Activated CD4-positive, CD25-positive, alpha-beta regulatory T cell treated with anti-CD3 and anti-CD28 coated beads, Interleukin-2, amount 50 U/mL, for 72 hours (primary cell): ENCODE results near the gene CHKA.
A peak's percentile ranks its signal among the peaks of the same experiment; 100 is the strongest.

ENCODE experiments used
- DNase-seq: peaks from one replicate; pipeline ENCODE4 v3.0.0; 2021

The CHKA gene

DNA sequence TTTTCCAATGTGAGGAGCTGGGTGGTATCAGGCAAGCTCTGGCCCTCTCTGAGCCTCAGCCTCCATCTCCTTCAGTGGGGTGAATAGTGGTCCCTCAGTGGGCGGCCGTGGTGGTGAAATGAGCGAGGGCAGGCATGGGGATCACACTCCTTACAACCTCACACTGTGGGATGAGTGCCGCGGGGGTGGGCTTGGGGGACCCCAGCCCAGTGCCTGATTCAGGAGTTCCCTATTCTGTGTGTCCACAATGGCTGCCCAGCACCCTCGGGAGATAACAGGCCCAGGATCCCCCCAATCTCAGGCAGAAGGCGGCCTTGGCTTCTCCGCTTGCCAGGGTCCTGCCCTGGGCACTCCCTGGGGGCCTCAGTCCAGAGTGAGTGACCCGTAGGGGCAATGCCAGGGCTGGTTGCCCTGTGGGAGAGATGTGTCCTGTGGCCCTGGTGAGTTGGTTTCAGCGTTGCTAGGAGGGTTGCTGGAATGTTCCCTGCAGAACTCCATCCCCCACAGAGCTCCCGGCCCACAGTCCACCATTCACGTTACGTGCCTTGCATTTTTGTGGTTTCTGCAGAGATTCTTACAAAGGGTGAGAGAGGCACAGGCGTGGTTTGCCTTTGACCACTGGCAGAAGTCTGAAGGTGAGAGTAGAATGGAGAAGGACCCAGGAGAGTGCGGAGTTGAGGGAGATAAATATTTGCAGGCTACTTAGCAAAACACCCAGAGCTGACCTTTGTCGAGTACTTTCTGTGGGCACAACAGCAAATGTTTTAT is 108.2 kb downstream of the CHKA start:
- no peak for DNase-seq

GRCh38 chr11:68012044-68012842 is 108.9 kb downstream of the CHKA start:
- no peak for DNase-seq

DNA sequence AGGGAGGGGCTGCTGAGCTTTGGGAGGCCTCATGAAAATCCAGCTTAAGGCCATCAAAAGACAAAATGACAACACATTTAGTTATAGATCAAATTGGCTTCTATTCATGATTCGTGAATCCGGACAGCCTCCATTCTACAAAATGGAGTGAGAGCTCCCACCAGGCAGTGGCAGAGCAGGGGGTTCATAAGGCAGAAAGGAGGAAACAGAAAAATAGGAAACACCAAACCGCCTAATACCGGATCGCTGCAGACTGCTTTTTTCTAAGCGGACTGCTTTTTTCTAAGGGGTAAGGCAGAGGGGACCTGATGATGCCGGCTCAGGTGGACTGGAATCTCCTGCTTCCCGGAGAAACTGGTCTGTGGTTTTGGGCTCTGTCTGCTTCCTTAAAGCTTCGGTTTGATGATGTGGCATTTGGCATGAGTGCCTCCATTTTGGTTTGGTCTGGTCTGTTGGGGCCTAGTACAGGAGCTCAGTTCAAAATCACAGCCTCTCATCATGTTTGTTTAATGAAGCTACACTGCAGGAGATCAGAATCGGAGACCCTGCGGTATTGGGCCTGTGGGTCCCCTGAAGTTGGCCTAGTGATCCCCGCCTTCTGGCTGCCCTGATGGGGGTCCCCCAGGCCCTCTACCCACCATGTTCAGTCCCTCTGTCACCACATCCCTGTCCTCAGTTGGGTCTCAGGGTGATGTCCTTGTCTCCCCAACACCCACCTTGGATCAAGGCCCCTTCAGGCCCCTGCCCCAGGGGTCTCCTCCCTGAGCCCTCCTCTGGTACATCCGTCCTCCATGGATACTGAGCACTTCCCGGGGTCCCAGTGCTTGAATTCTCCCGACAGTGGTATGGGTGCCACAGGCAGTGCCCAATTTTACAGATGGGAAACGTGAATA is 109.9 kb downstream of the CHKA start:
- DNase-seq = no peak

GRCh38 chr11:68010090-68011041 is 110.8 kb downstream of the CHKA start, which contains the start of gene ALDH3B1:
TSS of gene ALDH3B1 (plus strand) at chr11:68010327. CDS start at chr11:68015298, 4,971 bp downstream.
- no peak for DNase-seq

DNA sequence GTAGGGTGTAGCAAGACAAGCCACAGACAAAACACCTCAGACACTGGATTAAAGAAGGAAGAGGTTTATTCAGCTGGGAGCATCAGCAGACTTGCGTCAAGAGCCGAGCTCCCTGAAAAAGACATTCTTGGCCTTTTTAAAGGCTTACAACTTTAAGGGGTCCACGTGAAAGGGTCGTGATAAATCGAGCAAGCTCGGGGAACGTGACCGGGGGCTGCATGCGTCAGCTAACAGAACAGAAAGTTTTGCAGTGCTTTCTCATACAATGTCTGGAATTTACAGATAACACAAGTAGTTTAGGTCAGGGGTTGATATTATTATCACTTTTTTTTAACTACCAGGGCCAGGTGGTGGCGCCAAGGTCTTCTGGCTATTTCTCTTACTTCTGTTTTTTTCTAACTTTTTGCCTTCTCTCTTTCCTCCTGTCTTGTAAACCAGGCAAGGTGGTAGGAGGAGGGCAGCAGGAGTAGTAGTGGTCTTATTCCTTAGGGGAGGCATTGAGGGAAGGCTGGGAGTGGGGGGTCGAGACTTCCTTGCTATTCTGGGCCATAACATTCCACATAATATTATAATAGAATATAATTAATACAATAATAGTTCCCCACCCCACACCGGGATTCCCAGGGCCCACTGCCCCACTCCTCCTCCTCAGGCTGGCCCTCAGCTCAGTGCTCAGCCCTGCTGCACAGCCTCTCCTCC is 111.6 kb downstream of the CHKA start:
- no peak for DNase-seq

DNA sequence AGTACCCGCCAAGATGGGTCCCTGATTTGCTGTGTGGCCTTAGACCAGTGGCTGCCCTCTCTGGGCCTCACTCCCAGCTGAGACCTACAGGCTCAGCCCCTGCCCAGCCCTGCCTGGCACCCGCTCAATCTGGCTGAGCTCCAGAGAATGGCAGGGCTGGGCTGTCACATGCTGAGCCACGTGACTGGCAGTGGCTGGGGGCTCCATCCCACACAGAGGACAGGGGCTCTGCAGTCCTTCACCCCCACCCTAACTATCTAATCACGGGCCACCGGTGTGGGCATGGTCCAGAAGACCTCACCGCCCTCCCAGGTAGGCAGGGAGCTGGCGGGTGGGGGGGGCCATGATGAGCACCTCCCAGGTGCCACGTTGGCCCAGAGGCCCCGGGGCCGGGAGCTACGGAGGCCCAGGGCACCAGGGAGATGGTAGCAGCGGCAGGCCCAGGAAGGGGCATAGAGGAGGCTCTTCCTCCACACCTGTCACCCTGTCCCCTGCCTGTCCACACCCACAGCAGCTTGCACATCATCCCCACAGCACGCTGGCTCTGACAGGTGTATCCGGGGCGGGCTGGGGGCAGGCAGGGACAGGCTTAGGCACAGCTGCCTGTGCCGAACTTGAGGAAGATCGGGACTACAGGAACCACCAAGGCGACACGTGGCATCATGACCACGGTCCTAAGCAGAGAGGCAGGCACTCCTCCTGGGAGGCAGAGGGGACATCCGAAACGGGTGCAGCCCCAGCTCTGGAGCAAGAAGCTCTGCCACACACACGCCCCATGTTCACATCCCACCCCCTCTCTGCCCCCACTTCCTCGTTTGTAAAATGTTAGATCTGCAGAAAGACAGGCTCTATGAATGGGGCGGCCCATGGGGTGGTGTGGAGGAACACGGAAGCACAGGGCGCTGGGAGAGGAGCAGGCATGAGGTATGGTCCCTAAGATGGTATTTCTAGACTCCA is 112.5 kb downstream of the CHKA start:
- no peak for DNase-seq

DNA sequence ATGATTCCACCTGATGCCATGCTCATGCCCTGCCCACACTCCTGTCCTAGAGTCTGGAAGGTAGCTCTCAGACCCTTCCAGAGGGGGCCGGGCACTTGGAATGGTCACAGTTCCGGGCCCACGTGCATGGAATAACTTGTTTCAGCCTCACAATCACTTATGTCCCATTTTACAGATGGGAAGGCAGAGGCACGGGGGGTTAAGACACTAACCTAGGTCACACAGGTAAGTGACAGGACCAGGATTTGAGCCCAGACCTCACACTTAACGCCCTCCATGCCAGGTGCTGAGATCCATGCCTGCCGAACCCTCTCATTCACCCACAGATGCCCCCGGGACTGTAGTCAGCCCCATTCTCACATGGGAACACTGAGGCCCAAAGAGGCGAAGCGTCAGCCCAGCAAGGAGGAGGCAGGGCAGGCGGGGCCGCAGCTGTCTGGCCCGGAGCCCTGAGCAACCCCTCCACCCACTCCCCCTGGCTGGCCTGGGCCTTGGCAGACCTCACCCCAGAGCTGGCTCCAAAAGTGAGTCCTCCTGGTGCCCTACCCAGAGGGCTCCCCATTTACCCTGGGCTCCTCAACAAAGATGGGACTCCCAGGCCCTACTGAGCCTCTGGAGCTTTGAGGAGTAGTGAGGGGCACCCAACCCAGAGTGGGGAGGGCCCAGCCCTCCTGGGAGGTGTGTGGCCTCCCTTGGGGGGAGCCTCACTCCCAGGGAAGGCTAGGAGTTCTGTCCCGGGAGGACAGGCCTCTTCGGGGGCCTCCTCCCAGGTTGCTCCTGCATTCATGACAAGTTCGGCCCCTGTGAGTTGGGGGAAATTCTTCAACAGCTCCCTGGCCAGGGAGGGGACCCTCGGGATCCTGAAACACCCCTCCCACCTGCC is 113.4 kb downstream of the CHKA start:
- no peak for DNase-seq

DNA sequence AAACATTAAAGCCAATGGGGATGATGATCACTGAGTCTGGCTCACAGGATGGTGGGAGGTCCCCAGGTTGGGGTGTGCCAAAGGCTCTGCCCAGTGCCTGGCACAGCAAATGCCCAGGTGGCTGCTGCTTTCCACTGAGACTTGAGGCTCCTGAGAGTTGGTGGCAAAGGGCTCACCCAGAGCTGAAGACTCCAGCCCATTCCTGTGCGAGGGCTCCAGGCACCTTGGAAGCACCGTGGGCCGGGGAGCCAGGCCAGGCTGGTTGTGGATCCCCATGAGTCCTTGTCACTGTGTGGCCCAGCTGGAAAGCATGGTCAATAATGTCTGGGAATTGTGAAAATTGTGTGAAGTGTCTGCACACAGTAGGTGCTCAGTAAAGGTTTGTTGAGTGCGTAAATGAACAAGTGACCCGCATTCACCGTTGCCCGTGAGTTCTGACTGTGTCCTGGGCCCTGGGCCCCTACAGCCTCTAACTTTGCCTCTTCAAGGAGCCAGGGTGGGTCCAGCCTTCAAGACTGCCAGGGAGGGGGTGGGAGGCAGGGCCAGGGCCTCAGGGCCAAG is 114.5 kb downstream of the CHKA start:
- DNase-seq = no peak

DNA sequence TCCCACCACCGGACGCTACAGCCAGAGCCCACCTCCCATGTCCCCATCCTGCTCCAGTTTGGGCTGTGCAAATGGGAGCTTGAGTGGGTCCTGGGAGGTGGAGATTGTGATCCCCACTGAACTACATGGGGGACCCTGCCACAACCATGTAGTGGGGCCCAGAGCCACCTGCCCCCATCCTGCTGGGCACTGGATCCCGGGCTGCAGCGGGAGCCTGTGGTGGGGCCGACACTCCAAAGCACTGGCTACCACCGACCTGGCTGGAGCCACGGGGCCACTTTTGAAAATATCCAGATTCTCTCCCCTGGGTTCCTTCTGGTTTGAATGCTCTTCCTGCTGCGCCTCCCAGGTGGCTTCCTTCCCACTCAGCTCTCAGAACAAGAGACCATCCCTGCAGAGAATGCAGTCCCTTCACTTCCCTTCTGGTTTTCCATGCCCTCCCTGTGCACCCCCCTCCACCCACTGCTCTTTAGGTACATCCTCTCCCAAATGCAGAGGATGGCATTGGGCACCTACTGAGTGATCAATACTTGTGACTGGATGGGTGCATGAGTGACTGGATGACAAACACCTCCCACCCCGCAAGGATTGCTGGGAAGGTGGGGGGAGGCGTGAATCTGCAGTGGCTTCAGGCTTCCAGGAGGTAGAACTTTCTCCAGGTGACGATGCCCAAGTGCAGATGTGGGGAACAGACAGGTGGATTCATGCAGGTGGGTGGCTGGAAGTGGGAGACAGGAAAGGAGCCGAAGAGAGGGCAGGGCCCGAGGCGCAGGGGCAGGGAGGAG is 116.4 kb downstream of the CHKA start:
- DNase-seq = no peak

DNA sequence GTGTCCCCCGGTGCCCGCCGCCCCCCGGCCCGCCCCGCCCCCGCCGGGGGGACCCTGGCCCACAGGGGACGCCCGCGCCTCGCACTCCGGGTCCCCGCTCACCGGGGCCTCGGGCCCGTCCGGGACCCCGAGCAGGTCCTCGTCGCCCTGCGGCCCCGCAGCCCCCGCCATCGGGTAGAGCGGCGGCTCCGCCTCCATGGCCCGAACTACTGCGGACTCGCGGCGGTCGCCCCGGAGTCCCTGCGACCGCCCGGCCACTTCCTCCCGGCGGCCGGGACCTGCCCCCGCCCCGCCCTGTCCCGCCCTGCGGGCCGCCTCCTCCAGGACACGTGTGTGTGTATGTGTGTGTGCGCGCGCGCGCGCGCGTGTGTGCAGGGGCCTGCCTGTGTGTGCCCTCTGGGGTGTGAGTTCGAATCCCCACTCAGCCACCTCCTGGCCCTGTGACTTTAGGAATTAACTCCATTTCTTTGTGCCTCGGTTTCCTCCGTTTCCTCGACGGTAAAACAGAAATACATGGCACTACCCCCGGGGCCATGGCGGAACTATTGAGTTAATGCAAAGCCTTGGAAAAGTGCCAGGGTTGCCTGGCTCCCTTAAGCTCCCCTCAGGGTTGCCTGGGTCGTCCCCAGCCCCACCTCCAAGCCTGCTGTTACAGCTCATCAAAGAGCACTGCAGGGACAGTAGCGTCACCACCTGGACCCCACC is 117.2 kb downstream of the CHKA start, which contains the start of gene UNC93B1:
Gene UNC93B1, minus strand, starts transcription at position 252 of the 705 bp plus-strand sequence. Its CDS starts 54 bp downstream, at position 198.
- peak; percentile 86 for DNase-seq

DNA sequence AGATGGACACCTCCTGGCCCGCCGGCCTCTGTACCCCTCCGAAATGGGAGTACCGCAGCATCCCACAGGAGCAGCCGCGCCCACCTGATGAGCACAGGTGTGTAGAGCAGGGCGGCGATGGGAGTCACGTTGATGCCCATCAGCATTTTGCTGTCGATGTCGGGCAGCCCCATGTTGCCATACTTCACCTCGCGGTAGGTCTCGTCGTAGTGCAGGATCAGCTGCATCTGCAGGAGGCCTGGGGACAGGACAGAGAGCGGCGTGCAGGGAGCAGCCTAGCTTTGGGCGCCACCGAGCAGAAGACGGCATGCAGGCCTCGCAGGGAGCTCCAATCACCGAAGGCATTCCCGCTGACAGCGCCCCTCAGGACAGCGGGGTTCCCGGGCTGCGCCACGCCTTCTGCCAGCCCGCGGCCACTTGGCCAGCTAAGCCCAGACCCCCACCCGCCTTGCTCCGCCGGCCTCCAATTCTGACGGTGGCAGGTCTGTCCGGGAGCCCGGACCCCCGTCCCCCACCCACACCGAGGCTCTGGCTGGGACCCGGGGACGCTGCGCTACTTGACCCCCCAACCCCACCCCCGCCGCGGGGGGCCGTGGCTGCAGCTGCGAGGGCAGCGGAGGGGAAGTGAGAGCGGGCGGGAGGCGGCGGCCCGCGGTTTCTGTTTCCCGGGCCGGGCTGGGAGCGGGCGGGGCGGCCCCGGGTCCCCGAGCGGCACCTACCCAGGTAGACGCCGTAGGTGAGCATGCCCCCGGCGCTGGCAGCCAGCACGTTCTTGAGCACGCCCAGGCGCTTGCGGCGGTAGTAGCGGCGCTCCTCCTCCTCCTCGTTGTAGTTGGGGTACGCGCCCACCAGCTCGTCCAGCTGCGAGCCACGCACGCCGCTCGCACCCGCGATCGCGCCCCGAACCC is 118.0 kb downstream of the CHKA start:
- DNase-seq = peak; percentile 54
